Lower lobe of right lung (tissue), 2 donors: Measurements from ENCODE around the gene GNAI1. TPM values are rescaled to one million over a fixed set of nuclear protein-coding genes. Genes with fewer than 3 reads are reported as not detected.
"Not testable (repeated sequence)": the region's sequence is repeated elsewhere in the genome, so short reads cannot be mapped to it uniquely, and the experiment has no call there.

Experiments
- ATAC-seq, 2 donors: fragments of 200-7000 bp; cut with Tn5 transposase; one replicate each; pipeline ENCODE4 v1.9.1; 2020 to 2022; ENCODE audit warnings: mild to moderate bottlenecking in 2 of 2, moderate library complexity in 2 of 2
- DNase-seq: peaks from one replicate; pipeline ENCODE4 v3.0.0-alpha.2; 2020
- H3K27ac ChIP-seq: fragments of 200-600 bp; one replicate; pipeline ENCODE4 v1.8.0; 2022
- H3K27me3 ChIP-seq: fragments of 200-600 bp; one replicate; pipeline ENCODE4 v1.8.0; 2022; ENCODE audit warnings: low read depth
- H3K36me3 ChIP-seq: fragments of 200-600 bp; one replicate; pipeline ENCODE4 v1.8.0; 2022; ENCODE audit warnings: mild to moderate bottlenecking
- H3K4me1 ChIP-seq: fragments of 200-600 bp; one replicate; pipeline ENCODE4 v1.8.0; 2022
- H3K4me3 ChIP-seq: fragments of 200-600 bp; one replicate; pipeline ENCODE4 v1.8.0; 2022; ENCODE audit warnings: mild to moderate bottlenecking
- H3K9me3 ChIP-seq: fragments of 200-600 bp; one replicate; pipeline ENCODE4 v1.8.0; 2022
- intact Hi-C: fragments of 100-400 bp; cut with DNase I; formaldehyde crosslinking; loops from one replicate; pipeline ENCODE4 v1.11.0; 2022
- total RNA-seq: library from RNA; stranded (reverse); fragmentation: NEBNext Ultra II Directional; extraction: Animal tissue kit (Norgen Biotek cat#: 25700); gene quantifications from one replicate; pipeline ENCODE4 v1.2.1, GENCODE V29; 2021
- TF ChIP-seq, protein P1 (sequence below): fragments of 200-600 bp; IDR thresholded peaks from one replicate; pipeline ENCODE4 v1.8.0; 2022; ENCODE audit warnings: antibody characterized with exemption, mild to moderate bottlenecking
- donor health status: DM: no; HTN: yes; CAD: no; lungs with severe emphysema.

Gene GNAI1
- total RNA-seq, 1 donor from 2014 or later = 32.1 TPM

DNA sequence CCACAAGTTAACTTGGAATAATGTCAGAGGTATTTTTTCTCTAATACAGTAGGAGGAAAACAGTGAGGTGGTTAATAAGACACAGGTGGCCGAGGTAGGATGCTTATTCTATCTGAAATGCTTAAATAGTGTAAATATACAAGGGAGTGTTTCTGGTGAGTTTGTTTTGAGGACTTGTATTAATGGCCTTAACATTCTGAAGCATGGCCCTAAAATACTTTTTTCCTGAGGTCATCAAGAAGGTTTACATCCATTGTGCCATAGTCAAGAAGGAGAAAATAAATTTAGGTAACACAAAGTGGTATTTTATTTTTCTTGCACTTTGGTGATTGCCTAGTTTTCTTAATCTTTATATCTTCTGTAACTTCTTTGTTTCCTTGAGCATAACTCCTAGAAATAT is 18.8 kb downstream of the GNAI1 start:
- no peaks in the 10 kb centered on the region for H3K36me3 ChIP-seq
- DNase-seq (no peak), ATAC-seq (no peak)
- H3K9me3 ChIP-seq = no peaks in the 10 kb centered on the region
- TF ChIP-seq, protein P1, sequence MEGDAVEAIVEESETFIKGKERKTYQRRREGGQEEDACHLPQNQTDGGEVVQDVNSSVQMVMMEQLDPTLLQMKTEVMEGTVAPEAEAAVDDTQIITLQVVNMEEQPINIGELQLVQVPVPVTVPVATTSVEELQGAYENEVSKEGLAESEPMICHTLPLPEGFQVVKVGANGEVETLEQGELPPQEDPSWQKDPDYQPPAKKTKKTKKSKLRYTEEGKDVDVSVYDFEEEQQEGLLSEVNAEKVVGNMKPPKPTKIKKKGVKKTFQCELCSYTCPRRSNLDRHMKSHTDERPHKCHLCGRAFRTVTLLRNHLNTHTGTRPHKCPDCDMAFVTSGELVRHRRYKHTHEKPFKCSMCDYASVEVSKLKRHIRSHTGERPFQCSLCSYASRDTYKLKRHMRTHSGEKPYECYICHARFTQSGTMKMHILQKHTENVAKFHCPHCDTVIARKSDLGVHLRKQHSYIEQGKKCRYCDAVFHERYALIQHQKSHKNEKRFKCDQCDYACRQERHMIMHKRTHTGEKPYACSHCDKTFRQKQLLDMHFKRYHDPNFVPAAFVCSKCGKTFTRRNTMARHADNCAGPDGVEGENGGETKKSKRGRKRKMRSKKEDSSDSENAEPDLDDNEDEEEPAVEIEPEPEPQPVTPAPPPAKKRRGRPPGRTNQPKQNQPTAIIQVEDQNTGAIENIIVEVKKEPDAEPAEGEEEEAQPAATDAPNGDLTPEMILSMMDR = no peak
- intact Hi-C loops = no loop called here
- no peaks in the 10 kb centered on the region for H3K27me3 ChIP-seq
- H3K4me1 ChIP-seq = peaks cover 44% of the 10 kb centered on the region
- H3K27ac ChIP-seq = no peak overlapping the region
- no peak overlapping the region for H3K4me3 ChIP-seq

DNA sequence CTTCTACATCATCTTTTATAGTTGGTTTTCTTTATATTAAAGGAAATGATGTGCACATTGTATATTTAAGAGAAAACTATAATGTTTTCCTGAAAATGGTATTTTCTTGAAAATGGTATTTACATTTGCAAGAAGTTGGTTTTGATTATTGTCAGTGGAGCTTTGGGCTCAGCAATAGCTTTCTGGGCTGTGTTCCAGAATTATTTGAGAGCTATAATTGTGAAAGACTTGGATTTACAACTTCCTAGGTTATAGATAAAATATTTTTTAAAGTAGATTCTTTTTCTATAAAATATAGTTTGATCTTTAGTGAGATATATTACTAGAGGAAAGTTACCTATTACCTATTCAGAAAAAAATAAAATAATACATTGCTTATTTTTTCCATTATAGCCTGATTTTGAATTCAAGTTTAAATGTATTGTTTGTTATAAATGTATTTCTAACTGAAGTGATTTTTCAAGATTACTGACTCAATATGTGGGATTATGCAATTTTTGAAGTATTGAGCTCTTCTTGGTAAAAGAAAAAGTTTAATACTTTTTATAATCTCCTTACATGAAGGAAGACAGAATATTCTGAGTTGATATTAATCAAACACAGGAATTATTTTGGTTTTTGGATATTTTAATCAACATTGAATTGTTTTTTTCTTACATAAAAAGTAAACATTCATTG is 20.2 kb downstream of the GNAI1 start:
- TF ChIP-seq, protein P1 = no peak
- H3K27me3 ChIP-seq = no peaks in the 10 kb centered on the region
- H3K4me3 ChIP-seq = no peak overlapping the region
- DNase-seq (no peak), ATAC-seq (no peak)
- peaks cover 42% of the 10 kb centered on the region for H3K4me1 ChIP-seq
- no peak overlapping the region for H3K27ac ChIP-seq
- H3K36me3 ChIP-seq = no peaks in the 10 kb centered on the region
- no peaks in the 10 kb centered on the region for H3K9me3 ChIP-seq
- intact Hi-C loops = no loop called here

DNA sequence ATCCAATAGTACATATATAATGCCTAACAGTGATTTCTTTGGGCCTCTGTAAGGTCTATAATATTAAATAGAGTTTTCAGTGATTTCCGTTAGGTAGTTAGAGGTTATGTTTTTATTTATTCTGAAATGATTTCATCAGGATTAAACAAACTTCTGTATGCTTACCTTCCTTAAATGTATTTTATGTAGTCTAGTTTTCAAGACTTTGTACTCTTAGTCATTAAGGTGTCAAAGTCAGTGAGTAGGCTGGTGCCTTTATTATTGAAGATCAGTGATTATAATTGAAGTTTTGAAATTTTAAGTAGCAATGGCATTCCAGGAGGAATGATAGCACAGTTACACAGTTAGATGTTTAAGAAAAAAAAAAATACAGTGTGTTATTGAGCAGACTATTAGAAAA is 20.7 kb downstream of the GNAI1 start:
- TF ChIP-seq, protein P1 = no peak
- H3K36me3 ChIP-seq = no peaks in the 10 kb centered on the region
- H3K4me3 ChIP-seq = no peak overlapping the region
- ATAC-seq (no peak), DNase-seq (no peak)
- no peak overlapping the region for H3K27ac ChIP-seq
- intact Hi-C loops = no loop called here
- H3K27me3 ChIP-seq = no peaks in the 10 kb centered on the region
- H3K4me1 ChIP-seq = peaks cover 36% of the 10 kb centered on the region
- no peaks in the 10 kb centered on the region for H3K9me3 ChIP-seq

DNA sequence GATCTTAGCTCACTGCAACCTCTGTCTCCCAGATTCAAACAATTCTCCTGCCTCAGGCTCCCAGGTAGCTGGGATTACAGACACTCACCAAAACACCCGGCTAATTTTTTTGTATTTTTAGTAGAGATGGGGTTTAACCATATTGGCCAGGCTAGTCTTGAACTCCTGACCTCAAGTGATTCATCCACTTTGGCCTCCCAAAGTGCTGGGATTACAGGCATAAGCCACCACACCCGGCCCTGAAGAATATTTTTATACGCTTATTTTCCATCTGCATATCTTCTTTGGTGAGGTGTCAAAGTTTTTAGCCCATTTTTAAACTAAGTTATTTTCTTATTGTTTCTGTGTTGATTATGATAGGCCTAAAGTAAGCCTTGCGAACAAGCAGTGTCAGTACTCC is 23.1 kb downstream of the GNAI1 start:
- H3K27ac ChIP-seq, H3K27me3 ChIP-seq, H3K9me3 ChIP-seq, H3K4me3 ChIP-seq, ATAC-seq, DNase-seq, intact Hi-C loops, H3K36me3 ChIP-seq: not testable (repeated sequence)
- peaks cover 25% of the 10 kb centered on the region for H3K4me1 ChIP-seq

DNA sequence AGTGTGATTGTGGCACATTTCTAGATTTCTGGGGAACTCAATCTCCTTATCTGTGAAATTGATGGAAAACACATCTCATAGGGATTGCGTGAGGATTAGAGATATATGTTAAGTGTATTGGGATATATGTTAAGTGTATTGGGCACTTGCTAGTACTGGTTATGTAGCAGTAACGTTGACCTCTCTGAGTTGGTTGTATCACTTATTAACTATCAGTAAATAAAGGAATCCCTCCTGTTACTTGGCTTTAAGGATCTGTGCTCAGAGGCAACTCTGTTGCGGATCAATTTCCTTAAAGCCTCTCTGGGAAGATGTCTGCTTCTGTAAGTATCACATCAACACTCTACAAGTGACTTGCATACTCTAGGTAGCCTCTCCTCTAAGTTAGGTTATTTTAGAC is 25.2 kb downstream of the GNAI1 start:
- ATAC-seq = no peak
- H3K4me1 ChIP-seq = peaks cover 13% of the 10 kb centered on the region
- intact Hi-C loops = no loop called here

DNA sequence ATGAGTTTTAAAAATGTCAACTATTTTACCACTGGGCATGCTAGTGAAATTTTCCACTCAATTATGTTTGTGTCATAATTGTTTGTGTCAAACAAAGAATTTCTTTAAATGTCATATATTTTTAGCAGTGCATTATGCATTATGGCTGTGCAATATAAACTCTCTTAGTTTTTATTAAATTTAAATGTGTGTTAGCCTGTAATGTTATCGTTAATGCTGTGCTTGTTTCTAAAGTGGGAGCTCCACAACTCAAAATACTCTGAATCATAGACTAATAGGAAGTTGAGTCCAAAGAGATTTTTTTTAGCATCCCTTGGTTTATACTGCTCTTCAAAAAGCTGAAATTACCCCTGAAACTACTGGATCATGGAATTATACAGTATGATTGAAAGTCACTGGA is 26.8 kb downstream of the GNAI1 start:
- no peak for DNase-seq
- no peak overlapping the region for H3K27ac ChIP-seq

More for the DNA sequence above, 25.2 kb downstream of the GNAI1 start:
- Histone ChIP-seq H3K36me3 (no peaks in the 10 kb centered on the region), H3K27me3 (no peaks in the 10 kb centered on the region), H3K9me3 (no peaks in the 10 kb centered on the region), H3K4me3 (no peak overlapping the region), H3K27ac (no peak overlapping the region)
- TF ChIP-seq, protein P1 = no peak
- no peak for DNase-seq

More for the DNA sequence above, 26.8 kb downstream of the GNAI1 start:
- TF ChIP-seq, protein P1 = no peak
- no peak overlapping the region for H3K4me3 ChIP-seq
- no peaks in the 10 kb centered on the region for H3K36me3 ChIP-seq
- ATAC-seq = no peak
- intact Hi-C loops = no loop called here
- H3K4me1 ChIP-seq = peaks cover 6% of the 10 kb centered on the region
- no peaks in the 10 kb centered on the region for H3K27me3 ChIP-seq
- H3K9me3 ChIP-seq = no peaks in the 10 kb centered on the region
